Measurements from ENCODE around the gene FANK1.

The FANK1 gene

GRCh38 chr10:125983656-125984055 lies 87.3 kb downstream of the FANK1 start:
- no peak for DNase-seq
- Histone ChIP-seq H3K27me3 (replicated peaks; ENCODE audit: insufficient read depth, low read length) (no peaks in the 10 kb centered on the region), H3K36me3 (replicated peaks; ENCODE audit: insufficient read depth, low read length) (no peaks in the 10 kb centered on the region), H3K9ac (ENCODE audit: low read length) (no peak overlapping the region), H3K4me2 (ENCODE audit: low read depth, low read length) (no peak overlapping the region), H3K27ac (ENCODE audit: low read length) (no peak overlapping the region), H3F3A (ENCODE audit: insufficient read depth, low read length) (no peaks in the 10 kb centered on the region), H3K9me2 (replicated peaks; ENCODE audit: insufficient read depth, low read length) (no peaks in the 10 kb centered on the region), H4K20me1 (ENCODE audit: insufficient read depth, low read length) (no peaks in the 10 kb centered on the region), H3K9me3 (replicated peaks; ENCODE audit: insufficient read depth, low read length) (no peaks in the 10 kb centered on the region), H3K79me2 (ENCODE audit: low read length) (no peaks in the 10 kb centered on the region), H3K4me3 (ENCODE audit: low read length) (no peak overlapping the region), H3K4me1 (ENCODE audit: low read length) (no peaks in the 10 kb centered on the region), H2AFZ (ENCODE audit: low read length) (no peak overlapping the region)
- TF ChIP-seq, protein P1, sequence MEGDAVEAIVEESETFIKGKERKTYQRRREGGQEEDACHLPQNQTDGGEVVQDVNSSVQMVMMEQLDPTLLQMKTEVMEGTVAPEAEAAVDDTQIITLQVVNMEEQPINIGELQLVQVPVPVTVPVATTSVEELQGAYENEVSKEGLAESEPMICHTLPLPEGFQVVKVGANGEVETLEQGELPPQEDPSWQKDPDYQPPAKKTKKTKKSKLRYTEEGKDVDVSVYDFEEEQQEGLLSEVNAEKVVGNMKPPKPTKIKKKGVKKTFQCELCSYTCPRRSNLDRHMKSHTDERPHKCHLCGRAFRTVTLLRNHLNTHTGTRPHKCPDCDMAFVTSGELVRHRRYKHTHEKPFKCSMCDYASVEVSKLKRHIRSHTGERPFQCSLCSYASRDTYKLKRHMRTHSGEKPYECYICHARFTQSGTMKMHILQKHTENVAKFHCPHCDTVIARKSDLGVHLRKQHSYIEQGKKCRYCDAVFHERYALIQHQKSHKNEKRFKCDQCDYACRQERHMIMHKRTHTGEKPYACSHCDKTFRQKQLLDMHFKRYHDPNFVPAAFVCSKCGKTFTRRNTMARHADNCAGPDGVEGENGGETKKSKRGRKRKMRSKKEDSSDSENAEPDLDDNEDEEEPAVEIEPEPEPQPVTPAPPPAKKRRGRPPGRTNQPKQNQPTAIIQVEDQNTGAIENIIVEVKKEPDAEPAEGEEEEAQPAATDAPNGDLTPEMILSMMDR (IDR thresholded peaks at IDR 0.05; ENCODE audit: low read length), result no peak
- no peak for TF ChIP-seq EZH2 (optimal IDR thresholded peaks at IDR 0.05; ENCODE audit: low read depth, low read length)
- TF ChIP-seq EZH2phosphoT487 (IDR thresholded peaks at IDR 0.05; ENCODE audit: low read length), result no peak

DNA sequence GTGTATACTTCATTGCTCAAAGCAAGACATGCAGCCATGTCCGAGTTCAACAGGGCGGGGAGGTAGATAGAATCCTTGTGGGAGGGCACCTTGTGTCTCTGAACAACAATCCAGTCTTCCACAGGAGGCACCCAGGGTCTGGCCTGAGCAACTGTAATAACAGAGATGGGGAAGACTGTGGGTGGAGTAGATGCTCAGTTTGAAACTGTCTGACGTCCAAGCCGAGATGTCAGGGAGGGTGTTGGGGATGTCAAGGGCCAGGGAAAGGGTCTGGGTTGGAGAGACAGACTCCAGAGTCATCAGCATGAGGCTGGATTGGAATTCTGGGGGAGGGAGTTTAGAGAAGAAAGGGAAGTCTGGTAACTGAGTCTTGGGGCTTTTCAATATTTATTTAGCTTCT lies 88.0 kb downstream of the FANK1 start:
- H3K9me3 ChIP-seq (replicated peaks; ENCODE audit: insufficient read depth, low read length), result no peaks in the 10 kb centered on the region
- no peaks in the 10 kb centered on the region for H3K4me1 ChIP-seq (ENCODE audit: low read length)
- no peak overlapping the region for H3K4me3 ChIP-seq (ENCODE audit: low read length)
- no peak for DNase-seq
- H3K9ac ChIP-seq (ENCODE audit: low read length), result no peak overlapping the region
- no peak overlapping the region for H3K27ac ChIP-seq (ENCODE audit: low read length)
- H3K9me2 ChIP-seq (replicated peaks; ENCODE audit: insufficient read depth, low read length), result no peaks in the 10 kb centered on the region
- H3K27me3 ChIP-seq (replicated peaks; ENCODE audit: insufficient read depth, low read length), result no peaks in the 10 kb centered on the region
- no peak overlapping the region for H2AFZ ChIP-seq (ENCODE audit: low read length)
- H3K79me2 ChIP-seq (ENCODE audit: low read length), result no peaks in the 10 kb centered on the region
- TF ChIP-seq EZH2 (optimal IDR thresholded peaks at IDR 0.05; ENCODE audit: low read depth, low read length) (no peak), EZH2phosphoT487 (IDR thresholded peaks at IDR 0.05; ENCODE audit: low read length) (no peak)
- TF ChIP-seq, protein P1 (IDR thresholded peaks at IDR 0.05; ENCODE audit: low read length), result no peak
- no peaks in the 10 kb centered on the region for H4K20me1 ChIP-seq (ENCODE audit: insufficient read depth, low read length)
- no peak overlapping the region for H3K4me2 ChIP-seq (ENCODE audit: low read depth, low read length)
- no peaks in the 10 kb centered on the region for H3F3A ChIP-seq (ENCODE audit: insufficient read depth, low read length)
- H3K36me3 ChIP-seq (replicated peaks; ENCODE audit: insufficient read depth, low read length), result no peaks in the 10 kb centered on the region

DNA sequence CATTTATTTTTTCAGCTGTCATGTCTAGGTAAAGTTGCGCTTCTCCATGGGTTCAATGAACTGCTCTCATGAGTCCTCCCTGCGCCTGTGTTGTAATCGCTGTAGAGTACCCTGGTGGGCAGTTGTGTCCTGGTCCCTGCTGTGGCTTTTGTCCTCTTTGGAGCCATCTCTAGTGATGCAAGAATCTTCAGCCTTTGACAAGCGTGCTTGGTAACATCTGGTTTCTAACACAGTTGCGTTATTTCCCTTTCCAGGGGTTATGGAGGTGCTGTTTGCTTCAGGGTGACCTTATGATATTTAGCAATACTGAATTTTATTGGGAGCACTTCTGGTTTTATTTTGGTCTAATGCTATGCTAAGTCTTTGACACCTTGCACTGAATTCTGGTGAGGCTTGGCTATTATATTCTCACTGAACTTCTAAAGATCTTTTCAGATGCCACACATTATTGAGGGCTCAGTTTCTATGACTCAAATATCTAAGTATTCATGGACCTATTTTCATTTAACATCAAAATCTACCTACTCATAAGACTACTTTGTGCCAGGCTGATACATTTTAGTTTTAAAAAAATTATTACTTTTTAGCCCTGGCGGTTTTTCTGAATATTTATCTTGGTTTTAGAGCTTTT lies 88.6 kb downstream of the FANK1 start:
- Histone ChIP-seq H3K9me3 (replicated peaks; ENCODE audit: insufficient read depth, low read length) (no peaks in the 10 kb centered on the region), H3K27me3 (replicated peaks; ENCODE audit: insufficient read depth, low read length) (no peaks in the 10 kb centered on the region), H3K9me2 (replicated peaks; ENCODE audit: insufficient read depth, low read length) (no peaks in the 10 kb centered on the region), H3K79me2 (ENCODE audit: low read length) (no peaks in the 10 kb centered on the region), H3K4me1 (ENCODE audit: low read length) (no peaks in the 10 kb centered on the region), H3K9ac (ENCODE audit: low read length) (no peak overlapping the region), H2AFZ (ENCODE audit: low read length) (no peak overlapping the region), H3K27ac (ENCODE audit: low read length) (no peak overlapping the region), H3K4me2 (ENCODE audit: low read depth, low read length) (no peak overlapping the region), H4K20me1 (ENCODE audit: insufficient read depth, low read length) (no peaks in the 10 kb centered on the region), H3K36me3 (replicated peaks; ENCODE audit: insufficient read depth, low read length) (no peaks in the 10 kb centered on the region), H3F3A (ENCODE audit: insufficient read depth, low read length) (no peaks in the 10 kb centered on the region), H3K4me3 (ENCODE audit: low read length) (no peak overlapping the region)
- DNase-seq, result no peak
- no peak for TF ChIP-seq EZH2 (optimal IDR thresholded peaks at IDR 0.05; ENCODE audit: low read depth, low read length)
- no peak for TF ChIP-seq EZH2phosphoT487 (IDR thresholded peaks at IDR 0.05; ENCODE audit: low read length)
- TF ChIP-seq, protein P1 (IDR thresholded peaks at IDR 0.05; ENCODE audit: low read length), result no peak

All from MM.1S (cell line).